Astrocyte of the spinal cord (primary cell): Measurements from ENCODE around the gene UMAD1.

ENCODE experiments used
- DNase-seq: peaks from one replicate; pipeline ENCODE4 v3.0.0; 2011; ENCODE audit warnings: low read depth, low spot score
- H3K4me3 ChIP-seq: 2 replicates; pipeline ENCODE4 v1.5.1; 2011; ENCODE audit warnings: low read depth, mild to moderate bottlenecking, low read length, moderate library complexity
- in situ Hi-C: cut with HindIII; loops from 2 replicates; pipeline ENCODE4 v1.10.0; 2017; ENCODE audit warnings: low sequenced_read_pairs
- TF ChIP-seq, protein P1 (sequence below): IDR thresholded peaks from 2 replicates; pipeline ENCODE4 v1.5.1; 2012; ENCODE audit warnings: low read depth, mild to moderate bottlenecking, low read length, inconsistent platforms

Gene UMAD1

DNA sequence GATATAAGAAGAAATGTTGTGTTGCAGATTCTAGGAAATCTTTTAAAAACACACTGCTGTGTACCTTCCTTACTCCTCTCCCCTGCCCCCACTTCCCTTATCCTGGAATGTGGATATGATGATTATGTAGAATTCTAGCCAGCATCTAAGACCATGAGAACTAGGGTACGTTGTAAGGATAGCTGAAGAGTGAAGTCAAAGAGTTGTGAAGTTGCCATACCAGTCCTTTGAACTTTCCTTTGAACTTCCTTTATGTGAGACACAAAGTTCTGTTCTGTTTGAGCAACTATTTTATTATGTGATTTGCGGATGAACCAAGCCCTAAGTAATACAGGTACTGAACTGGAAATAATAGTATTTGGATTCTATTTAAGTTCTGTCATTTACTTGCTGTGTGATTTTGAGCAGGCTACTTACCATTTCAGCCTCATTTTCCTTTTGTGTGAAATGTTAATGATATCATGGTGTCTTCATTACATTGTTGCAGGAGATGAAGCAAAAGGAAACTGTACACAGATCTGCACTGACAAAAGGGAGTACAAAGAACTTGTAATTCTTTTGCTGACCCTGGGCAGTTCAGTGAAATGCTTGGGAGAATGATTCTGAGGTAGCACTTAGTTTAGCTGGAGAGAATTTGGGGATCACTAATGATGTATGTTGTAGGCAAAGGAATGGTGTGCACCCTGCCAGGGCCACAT, 46.4 kb downstream of the UMAD1 start:
- H3K4me3 ChIP-seq, result no peak overlapping the region
- in situ Hi-C loops, result no loop called here
- TF ChIP-seq, protein P1, sequence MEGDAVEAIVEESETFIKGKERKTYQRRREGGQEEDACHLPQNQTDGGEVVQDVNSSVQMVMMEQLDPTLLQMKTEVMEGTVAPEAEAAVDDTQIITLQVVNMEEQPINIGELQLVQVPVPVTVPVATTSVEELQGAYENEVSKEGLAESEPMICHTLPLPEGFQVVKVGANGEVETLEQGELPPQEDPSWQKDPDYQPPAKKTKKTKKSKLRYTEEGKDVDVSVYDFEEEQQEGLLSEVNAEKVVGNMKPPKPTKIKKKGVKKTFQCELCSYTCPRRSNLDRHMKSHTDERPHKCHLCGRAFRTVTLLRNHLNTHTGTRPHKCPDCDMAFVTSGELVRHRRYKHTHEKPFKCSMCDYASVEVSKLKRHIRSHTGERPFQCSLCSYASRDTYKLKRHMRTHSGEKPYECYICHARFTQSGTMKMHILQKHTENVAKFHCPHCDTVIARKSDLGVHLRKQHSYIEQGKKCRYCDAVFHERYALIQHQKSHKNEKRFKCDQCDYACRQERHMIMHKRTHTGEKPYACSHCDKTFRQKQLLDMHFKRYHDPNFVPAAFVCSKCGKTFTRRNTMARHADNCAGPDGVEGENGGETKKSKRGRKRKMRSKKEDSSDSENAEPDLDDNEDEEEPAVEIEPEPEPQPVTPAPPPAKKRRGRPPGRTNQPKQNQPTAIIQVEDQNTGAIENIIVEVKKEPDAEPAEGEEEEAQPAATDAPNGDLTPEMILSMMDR, result no peak
- no peak for DNase-seq

DNA sequence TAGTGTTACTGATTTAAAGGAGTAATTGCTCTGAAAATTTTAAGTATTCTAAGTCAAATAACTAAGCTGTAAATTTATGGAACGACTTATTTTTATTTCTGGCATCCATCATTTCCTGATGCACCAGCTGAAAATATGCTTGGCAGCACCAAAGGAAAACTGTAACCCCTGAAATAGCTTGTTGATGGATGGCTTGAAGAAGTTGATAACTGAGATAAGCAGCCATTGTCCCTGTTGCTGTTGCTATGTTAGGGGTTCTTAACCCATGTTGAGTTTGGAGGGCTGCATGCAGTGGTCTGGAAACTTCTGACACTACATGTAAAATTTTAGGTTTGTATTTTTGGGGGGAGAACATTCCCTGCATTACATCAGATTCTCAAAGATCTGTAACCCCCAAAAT, 47.2 kb downstream of the UMAD1 start:
- H3K4me3 ChIP-seq, result no peak overlapping the region
- in situ Hi-C loops, result no loop called here
- TF ChIP-seq, protein P1, result no peak
- DNase-seq, result no peak

DNA sequence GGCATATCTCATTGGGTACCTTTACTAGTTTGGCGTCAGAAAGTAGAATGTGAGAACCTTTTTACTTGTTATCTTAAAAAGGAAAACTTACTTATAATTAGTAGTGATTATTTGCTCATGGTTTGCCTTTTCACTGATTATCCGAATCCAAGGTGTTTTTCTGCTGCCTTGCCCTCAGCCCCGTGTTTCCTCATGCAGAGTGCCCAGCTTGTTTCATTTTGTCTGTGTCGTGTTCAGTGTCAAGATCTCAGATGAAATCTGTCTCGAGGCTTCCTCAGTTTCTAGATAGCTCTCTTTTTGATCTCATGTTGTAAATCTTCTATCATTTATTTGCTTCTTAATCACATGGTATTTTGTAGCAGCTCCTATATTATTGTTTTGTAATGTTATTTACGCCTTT, 47.8 kb downstream of the UMAD1 start:
- DNase-seq, result no peak
- TF ChIP-seq, protein P1, result no peak
- in situ Hi-C loops, result no loop called here
- H3K4me3 ChIP-seq, result no peak overlapping the region

DNA sequence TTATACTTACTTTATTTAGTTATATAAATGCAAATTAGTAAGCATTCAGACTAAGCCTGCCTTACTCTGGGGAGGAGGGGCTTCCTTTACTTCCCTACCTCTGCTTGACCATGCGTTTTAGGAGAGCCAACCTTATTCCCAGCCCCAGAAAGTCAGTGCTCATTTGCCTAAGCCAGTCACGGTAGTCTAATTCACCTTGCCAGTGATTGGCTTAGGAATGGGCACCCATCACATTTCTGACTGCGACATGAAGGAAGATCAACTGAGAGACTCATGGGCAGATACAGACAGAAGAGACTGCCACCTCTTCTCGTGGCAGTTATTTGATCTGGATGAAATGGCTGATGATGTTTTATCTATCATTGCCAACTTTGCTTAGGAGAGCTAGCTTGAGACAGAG, 48.4 kb downstream of the UMAD1 start:
- TF ChIP-seq, protein P1, result no peak
- in situ Hi-C loops, result no loop called here
- H3K4me3 ChIP-seq, result no peak overlapping the region
- DNase-seq, result no peak

DNA sequence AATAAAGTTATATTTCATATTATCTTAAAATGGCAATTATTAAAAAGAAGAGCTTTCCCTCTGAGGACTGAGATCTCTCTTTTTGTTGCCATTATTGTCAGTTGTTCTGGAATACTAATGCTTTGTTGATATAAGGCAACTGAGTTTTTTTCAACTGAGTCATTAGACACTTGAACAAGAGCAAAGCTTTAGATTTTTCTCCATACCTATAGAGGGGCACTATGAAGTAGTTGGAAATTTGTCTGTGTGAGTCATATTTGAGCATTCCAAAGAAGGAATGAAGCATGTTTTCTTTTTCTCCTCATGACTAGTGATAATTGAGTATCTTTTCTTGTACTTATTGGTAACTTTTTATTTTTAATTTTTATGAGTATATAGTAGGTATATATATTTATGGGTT, 53.3 kb downstream of the UMAD1 start:
- in situ Hi-C loops, result no loop called here
- H3K4me3 ChIP-seq, result no peak overlapping the region
- TF ChIP-seq, protein P1, result no peak
- peak; percentile 86 for DNase-seq

DNA sequence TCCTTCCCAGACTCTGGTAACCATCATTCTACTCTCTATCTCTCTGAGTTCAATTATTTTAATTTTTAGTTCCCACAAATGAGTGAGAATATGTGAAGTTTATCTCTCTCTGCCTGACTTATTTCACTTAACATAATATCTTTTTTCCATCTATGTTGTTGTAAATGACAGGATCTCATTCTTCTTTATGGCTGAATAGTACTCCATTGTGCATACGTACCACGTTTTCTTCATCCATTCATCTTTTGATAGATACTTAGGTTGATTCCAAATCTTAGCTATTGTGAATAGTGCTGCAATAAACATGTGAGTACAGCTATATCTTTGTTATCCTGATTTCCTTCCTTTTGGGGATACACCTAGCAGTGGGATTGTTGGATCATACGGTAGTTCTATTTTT, 54.0 kb downstream of the UMAD1 start:
- in situ Hi-C loops, result no loop called here
- no peak overlapping the region for H3K4me3 ChIP-seq
- no peak for DNase-seq
- TF ChIP-seq, protein P1, result no peak
